Gastrocnemius medialis (tissue), 4 donors: Measurements from ENCODE around the gene CDH23. TPM values are rescaled to one million over a fixed set of nuclear protein-coding genes. Genes with fewer than 3 reads are reported as not detected.

Experiments used
- ATAC-seq, 2 donors: fragments of 150-250 bp; one replicate each; pipeline ENCODE4 v1.9.1; 2016
- DNase-seq, 2 donors: peaks; one replicate each; pipeline ENCODE4 v3.0.0-alpha.2; 2019
- H3K27ac ChIP-seq, 4 donors: fragments of 200-600 bp; sonication (generic); 1 replicate in 1 of 4; 2 replicates in 3 of 4; pipeline ENCODE4 v1.5.1; 2016 to 2018; ENCODE audit warnings: mild to moderate bottlenecking in 2 of 4, moderate library complexity in 1 of 4
- H3K27me3 ChIP-seq, 3 donors: fragments of 200-600 bp; sonication (generic) in 2 of 3; 1 replicate in 1 of 3; 2 replicates in 2 of 3; pipeline versions ENCODE4 v1.5.1 to v1.6.0; 2016 to 2019; ENCODE audit warnings: mild to moderate bottlenecking in 1 of 3, moderate library complexity in 1 of 3
- H3K36me3 ChIP-seq, 2 donors: fragments of 200-600 bp; sonication (generic) in 1 of 2; one replicate each; pipeline ENCODE4 v1.5.1; 2017 to 2018
- H3K4me1 ChIP-seq, 2 donors: fragments of 200-600 bp; sonication (generic) in 1 of 2; one replicate each; pipeline ENCODE4 v1.5.1; 2016 to 2017; ENCODE audit warnings: mild to moderate bottlenecking in 2 of 2
- H3K4me3 ChIP-seq, 4 donors: fragments of 200-600 bp; sonication (generic) in 3 of 4; 1 replicate in 1 of 4; 2 replicates in 3 of 4; pipeline ENCODE4 v1.5.1; 2016 to 2019; ENCODE audit warnings: mild to moderate bottlenecking in 2 of 4
- H3K9me3 ChIP-seq, 3 donors: fragments of 200-600 bp; sonication (generic) in 2 of 3; 1 replicate in 1 of 3; 2 replicates in 2 of 3; pipeline ENCODE4 v1.5.1; 2016 to 2019
- CTCF ChIP-seq, 5 experiments: fragments of 450-650 bp in 3 of 5; fragments of 200-600 bp in 2 of 5; sonication (generic) in 2 of 5; IDR thresholded peaks in 4 of 5; conservative IDR thresholded peaks in 1 of 5; 1 replicate in 4 of 5; 2 replicates in 1 of 5; pipeline ENCODE4 v1.5.1; 2016 to 2019; ENCODE audit warnings: antibody characterized with exemption in 5 of 5, mild to moderate bottlenecking in 3 of 5, moderate library complexity in 3 of 5
- POLR2A ChIP-seq, 2 donors: fragments of 450-650 bp; IDR thresholded peaks; one replicate each; pipeline ENCODE4 v1.6.1; 2017; ENCODE audit warnings: antibody characterized with exemption in 2 of 2, mild to moderate bottlenecking in 2 of 2, moderate library complexity in 2 of 2
- in situ Hi-C, 4 donors: fragments of 200-750 bp; cut with MboI; loops; one replicate each; pipeline versions ENCODE4 v1.15.0 to v1.8.0; 2017; ENCODE audit warnings: low sequenced_read_pairs in 4 of 4
- intact Hi-C: fragments of 100-400 bp; cut with DNase I; formaldehyde crosslinking; loops from one replicate; pipeline ENCODE4 v1.15.1; 2023; ENCODE audit warnings: low total_unique reads
- total RNA-seq, 4 donors: library from RNA; depleted of rRNA; stranded (reverse); fragments of >200 nt; gene quantifications; one replicate each; pipeline versions ENCODE4 v1.1.0 to v1.2.3, GENCODE V29; 2016

CDH23 gene
- total RNA-seq, 4 donors from 2014 or later, result 0.53 to 1.8 (median 1.2) TPM

DNA sequence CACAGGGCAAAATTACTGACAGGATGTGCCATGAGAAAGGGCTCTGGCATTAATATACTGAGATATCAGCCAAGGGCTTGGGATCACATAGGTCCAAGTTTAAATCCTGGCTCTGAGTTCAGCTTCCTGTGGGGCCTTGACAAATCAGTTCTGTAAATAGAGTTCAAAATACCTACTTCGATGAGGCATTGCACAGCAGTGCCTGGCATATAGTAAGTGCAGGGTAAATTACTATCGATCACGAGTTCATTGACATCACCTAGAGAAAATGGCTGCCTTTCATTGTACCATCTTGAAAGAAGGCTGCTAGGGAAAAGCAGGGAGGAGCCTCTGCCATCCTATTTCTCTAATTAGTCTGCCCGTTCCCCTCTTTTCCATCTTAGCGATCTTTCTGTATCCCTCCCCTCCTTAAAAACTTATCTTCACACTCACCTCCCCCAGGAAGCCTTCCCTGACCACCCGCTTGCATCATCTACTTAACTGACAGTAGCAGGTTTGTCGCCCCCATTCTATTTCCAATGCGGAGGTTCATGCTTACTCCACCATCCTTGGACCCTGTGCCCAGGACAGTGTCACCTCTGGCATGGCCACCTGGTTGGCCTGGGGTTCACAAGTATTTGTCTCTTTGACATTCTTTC lies 198.3 kb downstream of the CDH23 start:
- H3K4me3 ChIP-seq, result no peak overlapping the region
- no peaks in the 10 kb centered on the region for H3K9me3 ChIP-seq
- H3K27me3 ChIP-seq, result no peaks in the 10 kb centered on the region
- no peak for ATAC-seq
- no peak overlapping the region for H3K27ac ChIP-seq
- no peak for DNase-seq
- H3K4me1 ChIP-seq, result peaks cover 6 to 13% of the 10 kb centered on the region in 2 donors
- in situ Hi-C loops (no loop called here), intact Hi-C loops (no loop called here)
- H3K36me3 ChIP-seq, result no peaks in the 10 kb centered on the region
- no peak for TF ChIP-seq POLR2A (IDR thresholded peaks at IDR 0.05)
- no peak for TF ChIP-seq CTCF (IDR thresholded peaks at IDR 0.05 in 4 of 5, conservative IDR thresholded peaks at IDR 0.05 in 1 of 5)

DNA sequence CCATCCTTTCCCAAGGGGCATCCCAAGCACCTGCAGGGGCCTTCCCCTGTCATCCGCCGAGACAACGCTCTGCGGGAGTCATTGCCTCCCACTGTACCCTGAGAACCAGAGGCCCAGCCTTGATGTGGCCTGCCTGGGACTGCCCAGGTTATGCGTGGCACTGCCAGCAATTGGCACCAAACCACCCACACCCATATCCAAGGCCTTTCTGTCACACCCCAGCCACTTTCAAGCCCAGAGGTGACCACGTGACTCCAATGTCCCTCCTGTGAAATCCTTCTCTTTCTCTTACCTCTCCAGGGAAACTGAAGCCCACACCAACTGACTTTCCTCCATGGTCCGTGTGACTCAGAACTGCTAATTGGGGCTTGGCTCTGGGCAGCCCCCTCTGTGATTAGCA lies 198.9 kb downstream of the CDH23 start:
- H3K27ac ChIP-seq, result no peak overlapping the region
- H3K27me3 ChIP-seq, result no peaks in the 10 kb centered on the region
- DNase-seq (no peak), ATAC-seq (no peak)
- TF ChIP-seq CTCF (IDR thresholded peaks at IDR 0.05 in 4 of 5, conservative IDR thresholded peaks at IDR 0.05 in 1 of 5), result no peak
- no peak for TF ChIP-seq POLR2A (IDR thresholded peaks at IDR 0.05)
- H3K4me1 ChIP-seq, result peaks cover 6 to 13% of the 10 kb centered on the region in 2 donors
- H3K9me3 ChIP-seq, result no peaks in the 10 kb centered on the region
- in situ Hi-C loops (no loop called here), intact Hi-C loops (no loop called here)
- H3K36me3 ChIP-seq, result no peaks in the 10 kb centered on the region
- no peak overlapping the region for H3K4me3 ChIP-seq

- no peak overlapping the region for H3K4me3 ChIP-seq
- H3K36me3 ChIP-seq, result no peaks in the 10 kb centered on the region
- TF ChIP-seq POLR2A (IDR thresholded peaks at IDR 0.05) (no peak), CTCF (IDR thresholded peaks at IDR 0.05 in 4 of 5, conservative IDR thresholded peaks at IDR 0.05 in 1 of 5) (no peak)
- peaks cover 6 to 13% of the 10 kb centered on the region in 2 donors for H3K4me1 ChIP-seq
- no peak for DNase-seq
- ATAC-seq, result no peak
- H3K9me3 ChIP-seq, result no peaks in the 10 kb centered on the region
- no peaks in the 10 kb centered on the region for H3K27me3 ChIP-seq
- in situ Hi-C loops (no loop called here), intact Hi-C loops (no loop called here)
- no peak overlapping the region for H3K27ac ChIP-seq
Observed at GRCh38 chr10:71596127-71596526, 199.4 kb downstream of the CDH23 start.

DNA sequence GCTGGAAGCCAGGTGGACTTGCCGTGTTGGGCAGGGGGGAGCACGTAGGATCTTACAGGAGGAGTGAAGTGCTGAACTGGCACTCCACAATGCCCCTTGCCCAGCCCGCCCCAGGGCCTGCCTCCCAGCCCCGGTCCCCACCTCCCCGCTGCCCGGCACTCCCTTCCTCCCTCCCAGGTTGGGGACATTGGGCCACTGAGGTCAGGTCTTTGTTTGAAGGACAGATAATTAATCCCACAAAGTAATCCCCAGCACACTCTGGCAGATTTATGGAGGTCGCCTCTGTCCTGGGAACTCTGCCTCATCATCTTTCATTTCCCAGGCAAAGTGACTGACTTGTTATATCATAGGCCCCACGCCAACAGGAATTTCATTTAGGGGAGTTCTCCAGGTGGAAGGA lies 200.0 kb downstream of the CDH23 start:
- no peaks in the 10 kb centered on the region for H3K9me3 ChIP-seq
- no peak for ATAC-seq
- no peak for DNase-seq
- intact Hi-C loops, result no loop called here
- no peaks in the 10 kb centered on the region for H3K27me3 ChIP-seq
- H3K36me3 ChIP-seq, result no peaks in the 10 kb centered on the region
- H3K4me3 ChIP-seq, result no peak overlapping the region
- no peak for TF ChIP-seq POLR2A (IDR thresholded peaks at IDR 0.05)
- no peak for TF ChIP-seq CTCF (IDR thresholded peaks at IDR 0.05 in 4 of 5, conservative IDR thresholded peaks at IDR 0.05 in 1 of 5)
- H3K4me1 ChIP-seq, result peaks cover 6 to 13% of the 10 kb centered on the region in 2 donors
- H3K27ac ChIP-seq, result no peak overlapping the region
- in situ Hi-C loops, result no loop called here
